ENCODE results near the gene ROCK2.

GRCh38 chr2:11196246-11196645 lies 148.2 kb downstream of the ROCK2 start:
- TF ChIP-seq CTCF (IDR thresholded peaks at IDR 0.05) (no peak), EP300 (IDR thresholded peaks at IDR 0.05) (no peak), POLR2A (IDR thresholded peaks at IDR 0.05) (no peak), POLR2AphosphoS5 (IDR thresholded peaks at IDR 0.05) (no peak)
